Thymus (tissue), 11 donors: ENCODE measurements around the gene OR2Z1. TPM values are rescaled to one million over a fixed set of nuclear protein-coding genes. Genes with fewer than 3 reads are reported as not detected.
"Not testable (repeated sequence)": the region's sequence is repeated elsewhere in the genome, so short reads cannot be mapped to it uniquely, and the experiment has no call there.

Experiments
- DNase-seq, 9 donors: peaks; one replicate each; pipeline ENCODE4 v3.0.0-alpha.2; 2013; ENCODE audit warnings: low spot score in 9 of 9, low read depth in 6 of 9, missing footprints in 1 of 9
- H3K27ac ChIP-seq, 2 donors: one replicate each; pipeline ENCODE4 v1.5.1; 2013; ENCODE audit warnings: control low read depth in 1 of 2, low read depth in 1 of 2, low read length in 1 of 2, mild to moderate bottlenecking in 1 of 2, moderate library complexity in 1 of 2
- H3K27me3 ChIP-seq, 2 donors: one replicate each; pipeline ENCODE4 v1.5.1; 2013; ENCODE audit warnings: low read length in 1 of 2; ENCODE audit not compliant: control insufficient read depth in 2 of 2, insufficient read depth in 1 of 2
- H3K36me3 ChIP-seq, 2 donors: one replicate each; pipeline ENCODE4 v1.5.1; 2013; ENCODE audit warnings: low read length in 1 of 2, mild to moderate bottlenecking in 1 of 2, moderate library complexity in 1 of 2; ENCODE audit not compliant: control insufficient read depth in 2 of 2, insufficient read depth in 2 of 2
- H3K4me1 ChIP-seq, 2 donors: one replicate each; pipeline ENCODE4 v1.5.1; 2013; ENCODE audit warnings: low read length in 2 of 2; ENCODE audit not compliant: control insufficient read depth in 2 of 2, insufficient read depth in 2 of 2
- H3K4me3 ChIP-seq, 2 donors: one replicate each; pipeline ENCODE4 v1.5.1; 2013; ENCODE audit warnings: low read length in 2 of 2, control low read depth in 1 of 2, mild to moderate bottlenecking in 1 of 2
- H3K9me3 ChIP-seq, 2 donors: one replicate each; pipeline ENCODE4 v1.5.1; 2013; ENCODE audit warnings: low read length in 1 of 2, mild to moderate bottlenecking in 1 of 2; ENCODE audit not compliant: control insufficient read depth in 2 of 2, insufficient read depth in 1 of 2
- WGBS: extraction: QIAGEN DNeasy Blood & Tissue Kit; methylation state at CpG from one replicate; pipeline ENCODE4 v1.1.7; 2013; 5-methylcytosine and 5-hydroxymethylcytosine counted together
- polyA plus RNA-seq: library from polyadenylated mRNA; stranded (reverse); fragments of 200-250 nt; gene quantifications from one replicate; pipeline ENCODE4 v1.2.3, GENCODE V29; 2013
- total RNA-seq: library from RNA; stranded (reverse); fragments of 120-200 nt; gene quantifications from one replicate; pipeline ENCODE4 v1.2.4, GENCODE V29; 2013
- donor health status: healthy.

OR2Z1 gene
- total and polyA plus RNA-seq, 2 donors = not detected

DNA sequence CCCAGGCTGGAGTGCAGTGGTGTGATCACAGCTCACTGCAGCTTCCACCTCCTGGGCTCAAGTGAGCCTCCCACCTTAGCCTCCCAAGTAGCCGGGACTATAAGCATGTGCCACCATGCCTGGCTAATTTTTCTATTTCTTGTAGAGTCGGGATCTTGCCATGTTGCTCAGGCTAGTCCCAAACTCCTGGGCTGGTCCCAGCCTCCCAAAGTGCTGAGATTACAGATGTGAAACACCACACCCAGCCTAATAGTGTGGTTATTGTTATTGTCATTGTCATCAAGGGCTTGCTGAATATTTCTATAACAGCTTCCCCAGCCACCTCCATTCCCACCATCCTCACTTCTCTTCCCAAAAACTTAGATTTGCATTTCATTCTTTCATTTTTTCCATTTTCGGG, 2.8 kb downstream of the OR2Z1 start:
- WGBS = 88% methylated on average over 3 of the region's 3 CpGs

GRCh38 chr19:8731428-8732169, 10.2 kb downstream of the OR2Z1 start:
- WGBS = 77% methylated on average over 19 of the region's 19 CpGs
- no peaks in the 10 kb centered on the region for H3K4me1 ChIP-seq
- no peak overlapping the region for H3K4me3 ChIP-seq
- H3K27ac ChIP-seq = no peak overlapping the region
- peak in 3 of 9 donors; percentile 2 to 14 (median 8) for DNase-seq
- no peaks in the 10 kb centered on the region for H3K9me3 ChIP-seq
- H3K36me3 ChIP-seq = no peaks in the 10 kb centered on the region
- H3K27me3 ChIP-seq = no peaks in the 10 kb centered on the region

More for the DNA sequence above, 2.8 kb downstream of the OR2Z1 start:
- Histone ChIP-seq H3K27me3 (no peaks in the 10 kb centered on the region), H3K36me3 (no peaks in the 10 kb centered on the region), H3K4me3 (no peak overlapping the region), H3K27ac (no peak overlapping the region), H3K4me1 (no peaks in the 10 kb centered on the region), H3K9me3 (no peaks in the 10 kb centered on the region)
- DNase-seq = no peak

- WGBS = 84% methylated on average over 8 of the region's 8 CpGs
- H3K36me3 ChIP-seq = no peaks in the 10 kb centered on the region
- H3K27me3 ChIP-seq = no peaks in the 10 kb centered on the region
- DNase-seq = no peak
- no peaks in the 10 kb centered on the region for H3K9me3 ChIP-seq
- H3K27ac ChIP-seq = no peak overlapping the region
- no peak overlapping the region for H3K4me3 ChIP-seq
- no peaks in the 10 kb centered on the region for H3K4me1 ChIP-seq
Observed at GRCh38 chr19:8738377-8738776, 16.9 kb downstream of the OR2Z1 start.

DNA sequence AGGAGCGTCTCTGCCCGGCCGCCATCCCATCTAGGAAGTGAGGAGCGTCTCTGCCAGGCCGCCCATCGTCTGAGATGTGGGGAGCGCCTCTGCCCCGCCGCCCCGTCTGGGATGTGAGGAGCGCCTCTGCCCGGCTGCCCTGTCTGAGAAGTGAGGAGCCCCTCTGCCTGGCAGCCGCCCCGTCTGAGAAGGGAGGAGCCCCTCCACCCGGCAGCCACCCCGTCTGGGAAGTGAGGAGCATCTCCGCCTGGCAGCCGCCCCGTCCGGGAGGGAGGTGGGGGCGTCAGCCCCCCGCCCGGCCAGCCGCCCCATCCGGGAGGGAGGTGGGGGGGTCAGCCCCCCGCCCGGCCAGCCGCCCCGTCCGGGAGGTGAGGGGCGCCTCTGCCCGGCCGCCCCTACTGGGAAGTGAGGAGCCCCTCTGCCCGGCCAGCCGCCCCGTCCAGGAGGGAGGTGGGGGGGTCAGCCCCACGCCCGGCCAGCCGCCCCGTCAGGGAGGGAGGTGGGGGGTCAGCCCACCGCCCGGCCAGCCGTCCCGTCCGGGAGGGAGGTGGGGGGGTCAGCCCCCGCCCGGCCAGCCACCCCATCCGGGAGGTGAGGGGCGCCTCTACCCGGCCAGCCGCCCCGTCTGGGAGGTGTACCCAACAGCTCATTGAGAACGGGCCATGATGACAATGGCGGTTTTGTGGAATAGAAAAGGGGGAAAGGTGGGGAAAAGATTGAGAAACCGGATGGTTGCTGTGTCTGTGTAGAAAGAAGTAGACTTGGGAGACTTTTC, 18.0 kb downstream of the OR2Z1 start:
- H3K27ac ChIP-seq, H3K4me3 ChIP-seq, H3K36me3 ChIP-seq, H3K27me3 ChIP-seq, DNase-seq, H3K9me3 ChIP-seq, H3K4me1 ChIP-seq: not testable (repeated sequence)
- 94% methylated on average over 26 of the region's 55 CpGs for WGBS

DNA sequence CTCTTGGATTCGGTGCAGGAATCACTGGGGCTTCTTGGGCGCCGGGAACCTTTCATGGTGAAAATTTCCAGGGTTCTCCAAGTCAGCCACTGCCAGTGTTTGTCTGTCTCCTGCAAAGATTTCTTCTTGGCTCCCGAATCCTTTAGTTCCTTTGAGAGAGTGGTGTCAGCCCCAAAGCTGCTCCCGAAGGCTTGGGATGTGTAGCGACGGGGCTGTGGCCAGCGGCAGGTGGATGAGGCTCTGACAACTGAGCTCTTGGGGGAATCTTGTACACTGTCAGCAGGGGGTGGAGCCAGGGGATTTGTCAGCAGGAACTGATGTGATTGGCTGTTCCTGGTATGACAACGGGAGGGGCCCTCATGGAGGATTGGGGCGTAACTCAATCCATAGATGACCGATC, 45.8 kb downstream of the OR2Z1 start:
- 90% methylated on average over 5 of the region's 11 CpGs for WGBS
- not testable (repeated sequence) for H3K4me3 ChIP-seq, H3K9me3 ChIP-seq, H3K27ac ChIP-seq, H3K27me3 ChIP-seq, H3K4me1 ChIP-seq, DNase-seq, H3K36me3 ChIP-seq

GRCh38 chr19:8769265-8769664, 47.8 kb downstream of the OR2Z1 start:
- not testable (repeated sequence) for DNase-seq, H3K4me1 ChIP-seq, H3K27me3 ChIP-seq, H3K27ac ChIP-seq, H3K9me3 ChIP-seq, H3K4me3 ChIP-seq, H3K36me3 ChIP-seq
- WGBS = 97% methylated on average over 3 of the region's 8 CpGs

DNA sequence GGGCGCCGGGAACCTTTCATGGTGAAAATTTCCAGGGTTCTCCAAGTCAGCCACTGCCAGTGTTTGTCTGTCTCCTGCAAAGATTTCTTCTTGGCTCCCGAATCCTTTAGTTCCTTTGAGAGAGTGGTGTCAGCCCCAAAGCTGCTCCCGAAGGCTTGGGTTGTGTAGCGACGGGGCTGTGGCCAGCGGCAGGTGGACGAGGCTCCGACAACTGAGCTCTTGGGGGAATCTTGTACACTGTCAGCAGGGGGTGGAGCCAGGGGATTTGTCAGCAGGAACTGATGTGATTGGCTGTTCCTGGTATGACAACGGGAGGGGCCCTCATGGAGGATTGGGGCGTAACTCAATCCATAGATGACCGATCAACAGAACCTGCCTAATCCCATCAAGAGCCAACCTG, 52.2 kb downstream of the OR2Z1 start:
- not testable (repeated sequence) for H3K27me3 ChIP-seq, H3K9me3 ChIP-seq, H3K4me1 ChIP-seq, H3K36me3 ChIP-seq, DNase-seq, H3K4me3 ChIP-seq, H3K27ac ChIP-seq
- 95% methylated on average over 6 of the region's 12 CpGs for WGBS

Other genes with a start within 250 kb of the OR2Z1 start
- gene PRAM1, start 219.0 kb upstream of the OR2Z1 start, total RNA-seq = 0.80 TPM
- gene PRAM1, start 219.0 kb upstream of the OR2Z1 start, polyA plus RNA-seq = 7.5 TPM
- gene ZNF414, start 207.5 kb upstream of the OR2Z1 start, total RNA-seq = 2.1 TPM
- 27.6 TPM for gene ZNF414, start 207.5 kb upstream of the OR2Z1 start, polyA plus RNA-seq
- gene MYO1F, start 144.2 kb upstream of the OR2Z1 start, total RNA-seq = 9.9 TPM
- 20.8 TPM for gene MYO1F, start 144.2 kb upstream of the OR2Z1 start, polyA plus RNA-seq
- 19.6 TPM for gene ADAMTS10, start 110.9 kb upstream of the OR2Z1 start, total RNA-seq
- 41.7 TPM for gene ADAMTS10, start 110.9 kb upstream of the OR2Z1 start, polyA plus RNA-seq
- not detected for gene NFILZ, start 91.0 kb upstream of the OR2Z1 start, total RNA-seq
- gene NFILZ, start 91.0 kb upstream of the OR2Z1 start, polyA plus RNA-seq = not detected
- gene ACTL9, start 22.8 kb upstream of the OR2Z1 start, total RNA-seq = not detected
- not detected for gene ACTL9, start 22.8 kb upstream of the OR2Z1 start, polyA plus RNA-seq
- 20.4 TPM for gene ZNF558, start 110.7 kb downstream of the OR2Z1 start, total RNA-seq
- 36.1 TPM for gene ZNF558, start 110.7 kb downstream of the OR2Z1 start, polyA plus RNA-seq
- not detected for gene MBD3L1, start 110.7 kb downstream of the OR2Z1 start, total RNA-seq
- gene MBD3L1, start 110.7 kb downstream of the OR2Z1 start, polyA plus RNA-seq = not detected